ENCODE data around the gene DSCAML1.

Gene DSCAML1

DNA sequence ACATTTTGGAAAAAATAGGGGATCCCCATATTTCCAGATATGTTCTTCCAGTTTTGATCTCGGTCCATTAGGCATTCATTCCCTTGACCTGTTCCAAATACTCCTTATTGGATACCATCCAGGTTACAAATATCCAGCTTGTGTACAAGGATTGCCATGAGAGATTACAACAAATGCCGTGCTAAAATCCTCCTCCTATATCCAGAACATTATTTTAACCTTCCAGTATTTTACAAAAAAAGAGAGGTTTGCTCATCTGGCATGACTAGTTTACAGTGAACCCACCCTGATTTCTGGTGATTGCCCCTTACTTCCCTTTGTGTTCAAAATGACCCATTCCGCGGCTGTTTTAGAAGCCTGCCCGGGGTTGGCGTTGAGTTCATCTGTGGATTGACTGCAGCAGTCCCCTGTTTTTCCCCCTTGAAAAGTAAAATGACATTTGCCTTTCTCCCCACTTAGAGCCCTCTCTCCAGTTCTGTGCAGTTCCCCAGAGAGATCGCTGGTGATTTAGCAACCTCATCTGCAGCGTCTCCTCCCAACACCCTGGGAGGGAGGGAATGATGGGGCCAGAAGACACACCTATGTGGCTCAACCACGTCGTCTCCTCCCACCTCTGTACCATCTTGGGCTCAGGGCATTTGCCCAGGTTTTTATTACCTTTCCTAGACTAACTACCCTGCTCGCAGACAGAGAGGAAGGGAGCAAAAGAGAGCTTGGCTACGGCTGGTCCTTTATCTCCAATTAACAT, 73.6 kb downstream of the DSCAML1 start:
- in situ Hi-C loops (cut with MboI; ENCODE audit: low pct_unique_long_range_greater_than_20kb, low sequenced_read_pairs, unreplicated experiment) = no loop called here
- DNase-seq (ENCODE audit: low spot score) = no peak
- TF ChIP-seq, protein P1, sequence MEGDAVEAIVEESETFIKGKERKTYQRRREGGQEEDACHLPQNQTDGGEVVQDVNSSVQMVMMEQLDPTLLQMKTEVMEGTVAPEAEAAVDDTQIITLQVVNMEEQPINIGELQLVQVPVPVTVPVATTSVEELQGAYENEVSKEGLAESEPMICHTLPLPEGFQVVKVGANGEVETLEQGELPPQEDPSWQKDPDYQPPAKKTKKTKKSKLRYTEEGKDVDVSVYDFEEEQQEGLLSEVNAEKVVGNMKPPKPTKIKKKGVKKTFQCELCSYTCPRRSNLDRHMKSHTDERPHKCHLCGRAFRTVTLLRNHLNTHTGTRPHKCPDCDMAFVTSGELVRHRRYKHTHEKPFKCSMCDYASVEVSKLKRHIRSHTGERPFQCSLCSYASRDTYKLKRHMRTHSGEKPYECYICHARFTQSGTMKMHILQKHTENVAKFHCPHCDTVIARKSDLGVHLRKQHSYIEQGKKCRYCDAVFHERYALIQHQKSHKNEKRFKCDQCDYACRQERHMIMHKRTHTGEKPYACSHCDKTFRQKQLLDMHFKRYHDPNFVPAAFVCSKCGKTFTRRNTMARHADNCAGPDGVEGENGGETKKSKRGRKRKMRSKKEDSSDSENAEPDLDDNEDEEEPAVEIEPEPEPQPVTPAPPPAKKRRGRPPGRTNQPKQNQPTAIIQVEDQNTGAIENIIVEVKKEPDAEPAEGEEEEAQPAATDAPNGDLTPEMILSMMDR (IDR thresholded peaks at IDR 0.05; ENCODE audit: extremely low read depth, insufficient read depth, missing control alignments) = no peak

DNA sequence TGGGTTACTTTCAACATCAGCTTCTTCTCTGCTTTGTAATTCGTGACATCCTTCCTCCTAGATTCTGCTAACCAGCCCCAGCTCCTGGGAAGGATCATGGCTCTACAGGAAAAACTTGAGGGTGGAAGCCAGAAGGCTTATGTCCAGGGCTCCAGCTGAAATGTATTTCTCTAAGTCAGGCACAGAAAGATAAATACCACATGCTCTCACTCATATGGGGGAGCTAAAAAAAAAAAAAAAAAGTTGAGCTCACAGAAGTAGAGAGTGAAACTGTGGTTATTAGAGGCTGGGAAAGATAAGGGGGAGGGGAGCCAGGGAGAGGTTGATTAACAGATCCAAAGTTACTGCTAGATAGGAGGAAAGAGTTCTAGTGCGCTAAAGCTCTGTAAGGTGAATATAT, 74.9 kb downstream of the DSCAML1 start:
- in situ Hi-C loops (cut with MboI; ENCODE audit: low pct_unique_long_range_greater_than_20kb, low sequenced_read_pairs, unreplicated experiment) = no loop called here
- no peak for DNase-seq (ENCODE audit: low spot score)
- TF ChIP-seq, protein P1 (IDR thresholded peaks at IDR 0.05; ENCODE audit: extremely low read depth, insufficient read depth, missing control alignments) = no peak

DNA sequence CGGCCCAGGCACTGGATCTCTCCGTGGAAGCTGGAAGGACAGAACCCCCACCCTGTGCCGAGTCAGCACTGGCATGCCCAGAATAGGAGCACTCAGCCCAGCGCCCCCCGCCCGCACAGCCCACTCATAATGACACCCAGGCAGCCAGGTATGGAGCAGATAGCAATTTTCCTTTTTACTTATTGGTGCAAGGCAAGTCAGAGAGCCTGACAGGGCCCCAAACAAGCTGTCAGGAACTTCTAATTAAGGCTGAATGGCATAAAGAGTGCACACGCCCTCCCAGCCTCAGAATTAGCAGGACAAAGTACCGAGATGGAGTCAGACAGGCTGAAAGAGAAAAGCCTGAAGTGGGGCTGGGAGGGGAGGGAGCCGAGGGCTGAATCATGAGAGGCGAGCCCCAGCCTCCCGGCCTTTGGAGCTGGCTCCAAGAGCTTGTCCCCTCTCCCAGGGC, 76.9 kb downstream of the DSCAML1 start:
- TF ChIP-seq, protein P1 (IDR thresholded peaks at IDR 0.05; ENCODE audit: extremely low read depth, insufficient read depth, missing control alignments) = no peak
- in situ Hi-C loops (cut with MboI; ENCODE audit: low pct_unique_long_range_greater_than_20kb, low sequenced_read_pairs, unreplicated experiment) = no loop called here
- no peak for DNase-seq (ENCODE audit: low spot score)

DNA sequence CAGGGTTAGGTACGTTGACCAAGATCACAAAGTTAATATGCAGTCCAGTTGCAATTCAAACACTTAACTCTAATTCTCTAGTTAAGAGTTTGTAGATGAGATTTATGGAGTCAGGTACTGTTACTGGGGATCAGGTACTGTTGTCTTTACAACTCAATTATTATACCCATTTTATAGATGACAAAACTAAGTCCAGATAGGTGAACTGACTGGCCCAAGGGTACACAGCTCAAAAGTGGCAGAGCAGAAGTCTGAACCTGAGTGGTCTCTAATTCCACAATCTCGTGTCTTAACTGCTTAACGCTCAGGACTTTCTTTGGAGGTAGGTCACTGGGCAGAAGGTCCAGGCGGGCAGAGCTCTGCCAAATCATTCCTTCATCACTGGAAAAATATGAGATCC, 77.5 kb downstream of the DSCAML1 start:
- DNase-seq (ENCODE audit: low spot score) = no peak
- in situ Hi-C loops (cut with MboI; ENCODE audit: low pct_unique_long_range_greater_than_20kb, low sequenced_read_pairs, unreplicated experiment) = no loop called here
- TF ChIP-seq, protein P1 (IDR thresholded peaks at IDR 0.05; ENCODE audit: extremely low read depth, insufficient read depth, missing control alignments) = no peak

DNA sequence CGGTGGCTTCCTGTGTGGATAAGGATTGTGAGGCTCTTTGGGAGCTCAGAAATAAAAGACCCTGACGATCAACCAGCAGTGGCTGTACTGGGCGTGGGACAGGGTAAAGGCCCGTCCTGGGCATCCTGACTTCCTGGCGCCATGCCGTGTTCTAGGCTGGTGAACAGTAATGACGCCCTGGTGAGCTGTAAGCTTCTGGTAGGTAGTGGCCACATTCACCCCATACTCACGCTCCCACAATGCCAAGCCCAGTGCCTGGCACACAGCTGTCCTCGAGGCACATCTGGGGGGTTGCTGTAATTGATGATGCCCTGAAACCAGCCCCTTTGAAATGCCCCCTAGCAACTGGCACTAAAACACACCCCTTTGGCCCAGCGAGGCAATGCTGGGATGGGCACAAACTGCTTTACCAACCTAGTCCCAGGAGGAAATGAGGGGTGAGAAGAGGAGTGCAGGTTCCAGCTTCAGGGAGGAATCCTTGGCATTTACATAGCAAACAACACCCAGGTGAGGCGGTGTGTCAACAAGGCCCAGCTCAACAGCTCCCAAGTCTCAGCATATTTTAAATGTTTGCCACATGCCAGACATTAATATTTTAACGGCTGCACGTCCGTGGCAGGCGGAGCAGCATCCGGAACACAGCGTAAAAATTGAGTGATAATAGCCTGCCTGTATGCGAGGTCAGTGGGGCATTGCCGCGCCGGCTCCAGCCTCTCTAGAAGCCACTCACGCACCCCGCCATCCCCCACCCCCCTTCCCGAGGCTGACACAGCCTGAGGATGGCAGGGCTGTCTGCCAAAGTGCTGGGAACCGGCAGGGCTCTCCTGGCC, 79.3 kb downstream of the DSCAML1 start:
- TF ChIP-seq, protein P1 (IDR thresholded peaks at IDR 0.05; ENCODE audit: extremely low read depth, insufficient read depth, missing control alignments) = no peak
- in situ Hi-C loops (cut with MboI; ENCODE audit: low pct_unique_long_range_greater_than_20kb, low sequenced_read_pairs, unreplicated experiment) = no loop called here
- no peak for DNase-seq (ENCODE audit: low spot score)

DNA sequence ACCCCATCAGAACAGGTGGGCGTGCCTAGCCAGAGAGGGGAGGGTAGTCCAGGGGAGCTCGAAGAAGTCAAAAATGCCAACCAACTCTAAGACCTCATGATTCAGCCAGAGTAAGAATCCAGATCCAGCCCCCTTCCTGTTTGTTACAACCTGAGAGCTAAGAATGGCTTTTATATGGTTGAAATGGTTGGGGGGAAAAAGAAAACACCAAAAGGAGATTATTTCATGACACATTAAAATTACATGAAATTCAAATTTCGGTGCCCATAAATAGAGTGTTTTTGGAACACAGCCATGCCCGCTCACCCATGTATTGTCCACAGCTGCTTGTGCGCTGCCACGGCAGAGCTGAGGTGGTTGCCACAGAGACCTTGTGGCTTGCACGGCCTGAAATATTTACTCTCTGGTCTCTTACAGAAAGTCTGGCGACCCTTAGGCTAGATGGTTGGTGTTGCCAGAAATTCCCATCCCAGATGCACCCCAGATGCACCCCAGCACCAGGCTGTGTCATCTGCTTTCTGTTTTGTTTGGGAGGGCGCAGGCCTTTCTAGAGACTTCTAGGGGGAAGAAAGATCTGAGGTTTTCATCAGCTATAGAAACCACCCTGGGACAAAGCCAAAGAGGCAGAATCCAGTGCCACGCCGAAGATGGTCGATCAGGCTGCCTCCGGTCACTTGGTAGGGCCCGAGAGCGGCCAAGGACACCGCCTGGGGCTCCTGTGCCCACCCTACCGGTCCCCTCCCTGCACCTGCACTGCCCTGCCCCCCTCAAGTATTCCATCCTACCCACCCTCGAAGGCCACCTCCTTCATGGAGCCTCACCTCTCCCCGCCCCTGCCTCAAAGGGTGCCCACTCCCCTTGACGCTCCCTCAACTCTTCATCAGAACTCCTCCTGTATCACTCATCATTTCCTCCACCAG, 80.2 kb downstream of the DSCAML1 start:
- DNase-seq (ENCODE audit: low spot score) = no peak
- in situ Hi-C loops (cut with MboI; ENCODE audit: low pct_unique_long_range_greater_than_20kb, low sequenced_read_pairs, unreplicated experiment) = no loop called here
- TF ChIP-seq, protein P1 (IDR thresholded peaks at IDR 0.05; ENCODE audit: extremely low read depth, insufficient read depth, missing control alignments) = no peak
